ENCODE results near the gene INCENP.

INCENP gene

GRCh38 chr11:62153617-62154016 is 29.8 kb downstream of the INCENP start:
- H3K36me3 ChIP-seq = peaks cover 61% of the 10 kb centered on the region
- TF ChIP-seq Cebpa-rat (IDR thresholded peaks at IDR 0.05) = no peak

GRCh38 chr11:62157603-62158002 is 33.8 kb downstream of the INCENP start:
- Histone ChIP-seq H3K4me3 (no peak overlapping the region), H3K27ac (no peak overlapping the region), H3K4me1 (no peaks in the 10 kb centered on the region), H4K20me1 (0 out of 2 replicates have a peak, but pooled peaks cover 2% of the 10 kb centered on the region), H3K27me3 (no peaks in the 10 kb centered on the region), H3K4me2 (no peak overlapping the region), H3K9ac (no peak overlapping the region), H3K9me3 (no peaks in the 10 kb centered on the region), H3K36me3 (peaks cover 21% of the 10 kb centered on the region)
- no peak for TF ChIP-seq Cebpa-rat (IDR thresholded peaks at IDR 0.05)

More at GRCh38 chr11:62153617-62154016, 29.8 kb downstream of the INCENP start:
- no peak overlapping the region for H3K27ac ChIP-seq
- no peaks in the 10 kb centered on the region for H3K27me3 ChIP-seq
- H4K20me1 ChIP-seq = 0 out of 2 replicates have a peak, but pooled peaks cover 13% of the 10 kb centered on the region
- H3K9me3 ChIP-seq = no peaks in the 10 kb centered on the region
- H3K4me3 ChIP-seq = no peak overlapping the region
- no peak overlapping the region for H3K4me2 ChIP-seq
- peaks cover 7% of the 10 kb centered on the region; the same call in 1 of the 2 replicates for H3K4me1 ChIP-seq
- H3K9ac ChIP-seq = no peak overlapping the region

GRCh38 chr11:62166371-62166770 is 42.6 kb downstream of the INCENP start:
- Histone ChIP-seq H3K36me3 (no peaks in the 10 kb centered on the region), H3K4me2 (no peak overlapping the region), H4K20me1 (no peaks in the 10 kb centered on the region), H3K9me3 (no peaks in the 10 kb centered on the region), H3K27me3 (no peaks in the 10 kb centered on the region), H3K9ac (no peak overlapping the region), H3K4me3 (no peak overlapping the region), H3K4me1 (peaks cover 19% of the 10 kb centered on the region), H3K27ac (no peak overlapping the region)
- TF ChIP-seq Cebpa-rat (IDR thresholded peaks at IDR 0.05) = no peak

DNA sequence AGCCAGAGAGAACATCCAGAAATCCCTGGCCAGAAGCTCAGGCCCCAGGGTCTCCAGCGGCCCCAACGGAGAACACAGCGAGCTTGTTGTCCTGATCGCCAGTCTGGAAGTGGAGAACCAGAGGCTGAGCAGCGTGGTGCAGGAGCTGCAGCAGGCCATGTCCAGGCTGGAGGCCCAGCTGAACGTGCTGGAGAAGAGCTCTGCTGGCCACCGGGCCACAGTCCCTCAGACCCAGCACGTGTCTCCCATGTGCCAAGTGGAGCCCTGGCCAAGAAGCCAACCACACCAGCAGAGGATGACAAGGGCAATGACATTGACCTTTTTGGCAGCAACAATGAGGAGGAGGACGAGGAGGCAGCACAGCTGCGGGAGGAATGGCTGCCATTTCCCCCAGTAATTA is 45.6 kb downstream of the INCENP start:
- TF ChIP-seq Cebpa-rat (IDR thresholded peaks at IDR 0.05) = no peak
- no peak overlapping the region for H3K9ac ChIP-seq
- no peaks in the 10 kb centered on the region for H3K36me3 ChIP-seq
- H3K9me3 ChIP-seq = no peaks in the 10 kb centered on the region
- no peak overlapping the region for H3K4me3 ChIP-seq
- H3K4me1 ChIP-seq = peaks cover 32% of the 10 kb centered on the region
- H3K27ac ChIP-seq = no peak overlapping the region
- H3K27me3 ChIP-seq = no peaks in the 10 kb centered on the region
- no peaks in the 10 kb centered on the region for H4K20me1 ChIP-seq
- 0 out of 2 replicates have a peak overlapping the region, but pooled peaks have one; percentile 72 for H3K4me2 ChIP-seq

- no peak for TF ChIP-seq Cebpa-rat (IDR thresholded peaks at IDR 0.05)
- Histone ChIP-seq H3K27ac (no peak overlapping the region), H3K4me2 (peak overlapping the region; percentile 72), H3K4me1 (peaks cover 32% of the 10 kb centered on the region), H3K27me3 (no peaks in the 10 kb centered on the region), H3K9me3 (no peaks in the 10 kb centered on the region), H3K36me3 (no peaks in the 10 kb centered on the region), H3K9ac (no peak overlapping the region; the same call in 1 of the 2 replicates), H3K4me3 (no peak overlapping the region), H4K20me1 (no peaks in the 10 kb centered on the region)
Observed at GRCh38 chr11:62169935-62170334, 46.1 kb downstream of the INCENP start.

- Histone ChIP-seq H3K36me3 (no peaks in the 10 kb centered on the region), H3K4me1 (peaks cover 32% of the 10 kb centered on the region), H3K27ac (no peak overlapping the region), H3K4me3 (no peak overlapping the region), H3K9me3 (no peaks in the 10 kb centered on the region), H3K27me3 (no peaks in the 10 kb centered on the region), H3K9ac (no peak overlapping the region), H3K4me2 (peak overlapping the region; percentile 72), H4K20me1 (no peaks in the 10 kb centered on the region)
- TF ChIP-seq Cebpa-rat (IDR thresholded peaks at IDR 0.05) = no peak
Observed at GRCh38 chr11:62171261-62171723, 47.5 kb downstream of the INCENP start.

GRCh38 chr11:62172294-62172693 is 48.5 kb downstream of the INCENP start:
- H3K27ac ChIP-seq = no peak overlapping the region
- H3K4me1 ChIP-seq = peaks cover 32% of the 10 kb centered on the region
- no peaks in the 10 kb centered on the region for H3K9me3 ChIP-seq
- H4K20me1 ChIP-seq = no peaks in the 10 kb centered on the region
- H3K27me3 ChIP-seq = no peaks in the 10 kb centered on the region
- H3K9ac ChIP-seq = no peak overlapping the region
- TF ChIP-seq Cebpa-rat (IDR thresholded peaks at IDR 0.05) = no peak
- H3K36me3 ChIP-seq = no peaks in the 10 kb centered on the region
- no peak overlapping the region for H3K4me2 ChIP-seq
- no peak overlapping the region for H3K4me3 ChIP-seq

- Histone ChIP-seq H3K27ac (no peak overlapping the region), H3K4me3 (no peak overlapping the region), H3K4me2 (no peak overlapping the region), H3K9ac (no peak overlapping the region), H3K9me3 (no peaks in the 10 kb centered on the region), H3K4me1 (peaks cover 11% of the 10 kb centered on the region), H3K36me3 (no peaks in the 10 kb centered on the region), H4K20me1 (no peaks in the 10 kb centered on the region), H3K27me3 (no peaks in the 10 kb centered on the region)
- no peak for TF ChIP-seq Cebpa-rat (IDR thresholded peaks at IDR 0.05)
Observed at GRCh38 chr11:62176766-62177165, 53.0 kb downstream of the INCENP start.

GRCh38 chr11:62179995-62180394 is 56.2 kb downstream of the INCENP start:
- H3K4me1 ChIP-seq = no peaks in the 10 kb centered on the region
- H3K36me3 ChIP-seq = no peaks in the 10 kb centered on the region
- H3K27ac ChIP-seq = no peak overlapping the region
- H3K4me3 ChIP-seq = no peak overlapping the region
- TF ChIP-seq Cebpa-rat (IDR thresholded peaks at IDR 0.05) = no peak
- H3K4me2 ChIP-seq = no peak overlapping the region
- H3K27me3 ChIP-seq = no peaks in the 10 kb centered on the region
- no peak overlapping the region for H3K9ac ChIP-seq
- no peaks in the 10 kb centered on the region for H3K9me3 ChIP-seq
- no peaks in the 10 kb centered on the region for H4K20me1 ChIP-seq

GRCh38 chr11:62181097-62181496 is 57.3 kb downstream of the INCENP start:
- no peak overlapping the region for H3K4me3 ChIP-seq
- no peak for TF ChIP-seq Cebpa-rat (IDR thresholded peaks at IDR 0.05)
- H3K9ac ChIP-seq = no peak overlapping the region
- no peaks in the 10 kb centered on the region for H4K20me1 ChIP-seq
- no peaks in the 10 kb centered on the region for H3K9me3 ChIP-seq
- no peaks in the 10 kb centered on the region for H3K4me1 ChIP-seq
- H3K27me3 ChIP-seq = no peaks in the 10 kb centered on the region
- no peak overlapping the region for H3K4me2 ChIP-seq
- H3K36me3 ChIP-seq = no peaks in the 10 kb centered on the region
- no peak overlapping the region for H3K27ac ChIP-seq
